Measurements from ENCODE around the gene SLC26A6.

The SLC26A6 gene

DNA sequence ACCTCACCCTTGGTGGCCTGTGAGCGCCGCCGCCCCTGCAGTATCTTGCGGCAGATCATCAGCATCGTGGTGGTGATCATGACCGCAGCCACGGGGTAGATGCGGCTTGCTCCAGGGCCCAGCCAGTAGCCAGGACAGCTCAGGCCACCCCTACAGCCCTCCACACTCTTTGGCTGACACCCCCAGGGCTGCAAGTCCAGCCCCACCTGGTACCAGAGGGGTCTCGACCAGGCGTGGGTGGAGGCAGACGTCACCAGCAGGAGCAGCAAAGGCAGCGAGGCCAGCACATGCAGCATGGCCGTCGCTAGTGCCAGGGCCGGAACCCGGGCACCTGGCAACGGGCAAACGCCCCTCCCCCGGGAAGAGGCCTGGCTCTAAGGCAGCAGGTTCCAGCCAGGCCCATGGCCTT is 13.8 kb downstream of the SLC26A6 start, which contains the start of gene TMEM89:
Gene TMEM89, minus strand, starts transcription at position 309 of the 409 bp plus-strand sequence. Its CDS starts 13 bp downstream, at position 296.
- H3K27ac ChIP-seq (ENCODE audit: low read depth, low read length) = no peak within 1 kb of the TSS
- no peaks in the 10 kb centered on the region for H3K36me3 ChIP-seq (ENCODE audit: control insufficient read depth, insufficient read depth, low read length)
- no peak within 1 kb of the TSS for H3K4me3 ChIP-seq (ENCODE audit: low read length)
- no peaks in the 10 kb centered on the region for H3K4me1 ChIP-seq (ENCODE audit: control insufficient read depth, insufficient read depth, low read length)
- no peaks in the 10 kb centered on the region for H3K27me3 ChIP-seq (ENCODE audit: control insufficient read depth, insufficient read depth, low read length)
- H3K9ac ChIP-seq (ENCODE audit: low read length) = no peak within 1 kb of the TSS

DNA sequence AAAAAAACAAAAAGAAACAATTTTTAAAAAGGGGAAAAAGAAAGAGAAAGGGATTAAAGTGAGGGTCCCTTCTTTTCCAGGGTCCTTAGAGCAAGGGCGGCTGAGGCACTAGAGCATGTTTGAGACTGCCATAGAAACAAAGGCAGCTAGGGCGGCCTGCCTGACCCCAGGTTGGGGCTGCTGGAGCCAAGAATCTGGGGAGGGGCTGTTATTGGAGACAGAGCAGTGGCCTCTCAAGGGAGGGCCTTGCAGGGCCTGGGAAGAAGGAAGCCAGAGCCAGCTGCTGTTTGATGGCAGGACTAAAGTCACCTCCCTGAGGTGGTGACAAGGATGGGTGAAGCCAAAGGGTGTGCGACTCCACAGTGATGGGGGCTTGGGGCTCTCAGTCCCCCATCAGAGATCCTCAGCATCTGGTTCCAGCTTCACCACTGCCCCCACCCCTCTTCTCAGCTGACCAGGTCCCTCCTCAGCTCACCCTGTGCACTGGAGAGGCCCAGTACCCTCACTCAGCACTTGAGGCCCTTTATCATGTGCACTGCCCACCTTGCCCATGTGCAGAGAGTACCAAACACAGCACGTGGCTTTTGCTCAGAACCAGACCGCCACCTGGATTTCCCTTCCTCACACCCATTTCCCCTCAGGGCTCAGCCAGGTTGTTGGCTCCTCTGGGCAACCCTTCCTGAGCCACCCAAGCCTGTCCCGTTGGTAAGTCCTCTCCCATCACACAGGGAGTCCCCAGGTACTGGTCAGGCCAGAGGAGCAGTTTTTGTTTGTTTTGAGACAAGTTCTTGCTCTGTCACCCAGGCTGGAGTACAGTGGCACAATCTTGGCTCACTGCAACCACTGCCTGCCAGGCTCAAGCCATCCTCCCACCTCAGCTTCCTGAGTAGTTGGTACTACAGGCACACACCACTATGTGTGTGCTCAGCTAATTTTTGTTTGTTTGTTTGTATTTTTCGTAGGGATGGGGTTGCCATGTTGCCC is 15.4 kb downstream of the SLC26A6 start:
- Histone ChIP-seq H3K4me1 (ENCODE audit: control insufficient read depth, insufficient read depth, low read length) (no peaks in the 10 kb centered on the region), H3K36me3 (ENCODE audit: control insufficient read depth, insufficient read depth, low read length) (no peaks in the 10 kb centered on the region), H3K27me3 (ENCODE audit: control insufficient read depth, insufficient read depth, low read length) (no peaks in the 10 kb centered on the region), H3K4me3 (ENCODE audit: low read length) (peak overlapping the region; percentile 4), H3K27ac (ENCODE audit: low read depth, low read length) (no peak overlapping the region), H3K9ac (ENCODE audit: low read length) (no peak overlapping the region)

- no peak overlapping the region for H3K9ac ChIP-seq (ENCODE audit: low read length)
- no peaks in the 10 kb centered on the region for H3K4me1 ChIP-seq (ENCODE audit: control insufficient read depth, insufficient read depth, low read length)
- no peak overlapping the region for H3K4me3 ChIP-seq (ENCODE audit: low read length)
- H3K27ac ChIP-seq (ENCODE audit: low read depth, low read length) = no peak overlapping the region
- no peaks in the 10 kb centered on the region for H3K27me3 ChIP-seq (ENCODE audit: control insufficient read depth, insufficient read depth, low read length)
- H3K36me3 ChIP-seq (ENCODE audit: control insufficient read depth, insufficient read depth, low read length) = no peaks in the 10 kb centered on the region
Measured at GRCh38 chr3:48617559-48617958, 17.7 kb downstream of the SLC26A6 start.

DNA sequence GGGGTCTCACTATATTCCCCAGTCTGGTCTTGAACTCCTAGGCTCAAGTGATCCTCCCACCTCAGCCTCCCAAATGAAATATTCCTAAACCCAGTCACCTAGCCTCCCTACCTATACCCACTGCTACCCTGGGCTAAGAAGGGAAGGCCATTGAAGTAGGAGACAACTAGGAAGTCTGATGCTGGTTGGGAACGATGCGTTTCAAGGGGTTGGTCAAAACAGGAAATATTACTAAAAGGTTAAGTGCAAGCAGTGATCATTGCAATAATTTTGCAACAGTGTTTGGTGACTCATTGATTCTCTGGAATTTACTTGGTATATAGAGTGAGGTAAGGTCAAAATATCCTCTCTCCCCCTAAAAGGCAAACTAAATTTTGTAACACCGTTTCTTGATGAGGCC is 21.2 kb downstream of the SLC26A6 start:
- Histone ChIP-seq H3K36me3 (ENCODE audit: control insufficient read depth, insufficient read depth, low read length) (no peaks in the 10 kb centered on the region), H3K27ac (ENCODE audit: low read depth, low read length) (no peak overlapping the region), H3K27me3 (ENCODE audit: control insufficient read depth, insufficient read depth, low read length) (no peaks in the 10 kb centered on the region), H3K9ac (ENCODE audit: low read length) (no peak overlapping the region), H3K4me3 (ENCODE audit: low read length) (no peak overlapping the region), H3K4me1 (ENCODE audit: control insufficient read depth, insufficient read depth, low read length) (no peaks in the 10 kb centered on the region)

- H3K4me3 ChIP-seq (ENCODE audit: low read length) = no peak overlapping the region
- H3K27me3 ChIP-seq (ENCODE audit: control insufficient read depth, insufficient read depth, low read length) = no peaks in the 10 kb centered on the region
- no peak overlapping the region for H3K9ac ChIP-seq (ENCODE audit: low read length)
- no peak overlapping the region for H3K27ac ChIP-seq (ENCODE audit: low read depth, low read length)
- H3K4me1 ChIP-seq (ENCODE audit: control insufficient read depth, insufficient read depth, low read length) = peaks cover 8% of the 10 kb centered on the region
- H3K36me3 ChIP-seq (ENCODE audit: control insufficient read depth, insufficient read depth, low read length) = no peaks in the 10 kb centered on the region
Measured at GRCh38 chr3:48612309-48612708, 23.0 kb downstream of the SLC26A6 start.

- Histone ChIP-seq H3K4me3 (ENCODE audit: low read length) (peak within 1 kb of the TSS; percentile 96), H3K27ac (ENCODE audit: low read depth, low read length) (peak within 1 kb of the TSS; percentile 89), H3K4me1 (ENCODE audit: control insufficient read depth, insufficient read depth, low read length) (peaks cover 8% of the 10 kb centered on the region), H3K9ac (ENCODE audit: low read length) (peak within 1 kb of the TSS; percentile 92), H3K27me3 (ENCODE audit: control insufficient read depth, insufficient read depth, low read length) (no peaks in the 10 kb centered on the region), H3K36me3 (ENCODE audit: control insufficient read depth, insufficient read depth, low read length) (peaks cover 16% of the 10 kb centered on the region)
Measured at GRCh38 chr3:48609088-48610005, 25.9 kb downstream of the SLC26A6 start, which contains the start of gene UQCRC1. UQCRC1 (minus strand) TSS chr3:48609646; CDS start chr3:48609620, 26 bp downstream.

DNA sequence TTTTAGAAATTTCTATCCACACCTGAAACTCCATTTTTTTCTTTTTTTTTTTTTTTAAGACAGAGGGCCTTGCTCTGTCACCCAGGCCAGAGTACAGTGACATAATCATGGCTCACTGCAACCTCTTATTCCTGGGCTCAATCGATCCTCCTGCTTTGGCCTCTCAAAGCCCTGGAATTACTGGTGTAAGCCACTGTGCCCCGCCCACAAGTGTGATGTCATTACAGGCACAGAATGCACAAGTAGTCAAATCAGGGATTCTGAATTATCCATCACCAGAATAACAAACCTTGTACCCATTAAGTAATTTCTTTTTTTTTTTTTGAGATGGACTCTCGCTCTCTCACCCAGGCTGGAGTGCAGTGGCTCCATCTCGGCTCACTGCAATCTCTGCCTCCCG is 27.7 kb downstream of the SLC26A6 start:
- Histone ChIP-seq H3K9ac (ENCODE audit: low read length) (no peak overlapping the region), H3K4me1 (ENCODE audit: control insufficient read depth, insufficient read depth, low read length) (peaks cover 8% of the 10 kb centered on the region), H3K4me3 (ENCODE audit: low read length) (no peak overlapping the region), H3K27ac (ENCODE audit: low read depth, low read length) (no peak overlapping the region), H3K27me3 (ENCODE audit: control insufficient read depth, insufficient read depth, low read length) (no peaks in the 10 kb centered on the region), H3K36me3 (ENCODE audit: control insufficient read depth, insufficient read depth, low read length) (peaks cover 33% of the 10 kb centered on the region)

- Histone ChIP-seq H3K27me3 (ENCODE audit: control insufficient read depth, insufficient read depth, low read length) (no peaks in the 10 kb centered on the region), H3K27ac (ENCODE audit: low read depth, low read length) (no peak overlapping the region), H3K4me1 (ENCODE audit: control insufficient read depth, insufficient read depth, low read length) (peaks cover 15% of the 10 kb centered on the region), H3K4me3 (ENCODE audit: low read length) (no peak overlapping the region), H3K9ac (ENCODE audit: low read length) (no peak overlapping the region), H3K36me3 (ENCODE audit: control insufficient read depth, insufficient read depth, low read length) (peaks cover 71% of the 10 kb centered on the region)
Measured at GRCh38 chr3:48601622-48601994, 33.7 kb downstream of the SLC26A6 start.

DNA sequence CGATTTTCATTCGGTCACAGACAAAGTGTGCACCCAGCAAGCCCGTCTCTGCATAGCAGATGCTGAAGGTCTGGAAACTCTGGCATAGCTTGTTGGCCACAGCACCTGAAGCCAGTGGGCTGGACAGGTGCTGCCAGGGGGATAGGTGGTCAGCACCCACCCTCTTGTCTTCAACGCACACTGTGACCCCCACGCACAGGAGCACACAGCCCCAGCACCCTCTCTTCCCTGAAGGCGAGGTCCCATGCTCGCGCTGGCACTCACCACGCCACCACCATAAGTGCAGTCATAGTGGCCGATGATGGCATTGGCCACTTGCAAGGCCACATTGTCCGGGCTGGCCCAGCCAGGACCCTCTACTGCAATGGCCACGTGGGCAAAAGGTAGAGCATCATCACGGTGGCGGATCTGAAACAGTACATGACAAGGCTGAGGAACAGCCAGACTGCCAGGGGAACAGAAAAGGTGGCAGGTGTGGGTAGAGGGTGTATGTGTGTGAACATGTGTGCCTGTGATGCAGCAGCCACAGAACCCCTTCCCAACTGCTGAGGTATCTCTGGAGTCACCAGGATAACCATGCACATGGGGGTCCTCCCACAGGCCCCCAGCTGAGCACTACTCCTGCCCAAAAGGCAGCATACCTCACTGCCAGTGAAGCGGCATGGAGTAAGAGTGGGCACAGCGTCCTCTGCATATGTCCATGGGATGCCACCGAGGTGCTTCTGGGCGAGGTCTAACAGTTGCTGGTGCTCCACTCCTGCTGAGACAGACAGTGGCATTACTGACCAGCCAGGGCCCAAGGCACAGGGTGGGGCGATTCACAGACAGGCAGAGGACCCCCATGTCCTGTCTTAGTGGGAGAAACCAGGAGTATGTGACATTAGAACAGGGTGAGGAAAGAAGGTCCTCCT is 34.3 kb downstream of the SLC26A6 start:
- Histone ChIP-seq H3K27ac (ENCODE audit: low read depth, low read length) (no peak overlapping the region), H3K27me3 (ENCODE audit: control insufficient read depth, insufficient read depth, low read length) (no peaks in the 10 kb centered on the region), H3K4me1 (ENCODE audit: control insufficient read depth, insufficient read depth, low read length) (peaks cover 15% of the 10 kb centered on the region), H3K4me3 (ENCODE audit: low read length) (no peak overlapping the region), H3K9ac (ENCODE audit: low read length) (no peak overlapping the region), H3K36me3 (ENCODE audit: control insufficient read depth, insufficient read depth, low read length) (peaks cover 71% of the 10 kb centered on the region)

DNA sequence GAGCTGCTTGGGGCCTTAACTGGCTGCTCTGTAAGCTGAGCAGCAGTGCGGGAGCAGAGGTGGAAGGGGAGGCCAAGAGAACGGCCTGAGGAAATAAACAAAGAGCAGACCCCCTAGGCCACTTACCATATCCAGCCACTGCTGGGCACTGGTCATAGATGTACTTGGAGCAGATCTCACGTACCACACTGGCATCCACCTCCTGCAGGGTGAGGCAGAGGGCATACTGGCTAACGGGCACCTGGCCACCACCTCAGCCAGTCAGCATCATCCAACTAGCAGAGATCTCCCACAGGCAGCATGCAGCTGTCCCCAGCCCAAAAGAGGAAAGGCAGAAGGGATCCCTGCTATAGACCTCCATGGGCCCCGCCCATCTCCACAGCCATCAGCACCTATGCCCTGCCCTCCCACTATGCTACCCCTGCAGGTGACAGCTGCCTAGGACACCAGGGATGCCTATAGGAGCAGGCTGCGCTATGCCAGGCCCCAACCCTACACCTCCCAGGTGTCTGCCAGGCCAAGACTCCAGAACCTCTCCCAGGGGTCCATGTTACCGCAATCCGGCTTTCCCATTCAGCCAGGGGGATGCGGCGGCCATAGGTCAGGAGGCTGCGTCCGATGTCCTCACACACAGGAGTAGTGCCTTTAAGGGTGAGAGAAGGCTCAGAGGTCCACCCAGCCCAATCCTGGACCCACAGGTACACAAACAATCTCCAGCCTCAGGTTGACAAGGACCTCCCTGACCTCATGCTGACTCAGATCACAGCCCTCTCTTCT is 35.6 kb downstream of the SLC26A6 start:
- Histone ChIP-seq H3K27me3 (ENCODE audit: control insufficient read depth, insufficient read depth, low read length) (no peaks in the 10 kb centered on the region), H3K27ac (ENCODE audit: low read depth, low read length) (peak overlapping the region; percentile 72), H3K4me1 (ENCODE audit: control insufficient read depth, insufficient read depth, low read length) (peaks cover 19% of the 10 kb centered on the region), H3K4me3 (ENCODE audit: low read length) (no peak overlapping the region), H3K36me3 (ENCODE audit: control insufficient read depth, insufficient read depth, low read length) (peaks cover 58% of the 10 kb centered on the region), H3K9ac (ENCODE audit: low read length) (no peak overlapping the region)

- H3K36me3 ChIP-seq (ENCODE audit: control insufficient read depth, insufficient read depth, low read length) = peaks cover 52% of the 10 kb centered on the region
- no peak overlapping the region for H3K4me3 ChIP-seq (ENCODE audit: low read length)
- no peak overlapping the region for H3K9ac ChIP-seq (ENCODE audit: low read length)
- peaks cover 22% of the 10 kb centered on the region for H3K4me1 ChIP-seq (ENCODE audit: control insufficient read depth, insufficient read depth, low read length)
- H3K27ac ChIP-seq (ENCODE audit: low read depth, low read length) = peak overlapping the region; percentile 72
- H3K27me3 ChIP-seq (ENCODE audit: control insufficient read depth, insufficient read depth, low read length) = no peaks in the 10 kb centered on the region
Measured at GRCh38 chr3:48599077-48599501, 36.2 kb downstream of the SLC26A6 start.
